Calu3 (cell line): ENCODE measurements around the gene CCDC187. TPM values are rescaled to one million over a fixed set of nuclear protein-coding genes. Genes with fewer than 3 reads are reported as not detected.

ENCODE experiments used
- BruUV-seq: library from RNA; stranded (reverse); fragments of 400-500 nt; replicated peaks from 2 replicates; lab custom pipeline; 2021; lab: Mats Ljungman, UMichigan
- CTCF ChIA-PET: fragments of 300-600 bp; sonication (Branson Sonifier 250); formaldehyde crosslinking; loops from one replicate; lab custom pipeline; 2022; ENCODE audit warnings: antibody characterized with exemption; lab: Charles Lee
- DNase-seq: peaks from one replicate; pipeline ENCODE4 v3.0.0; 2022
- H3K27ac Mint-ChIP-seq: one replicate; pipeline ENCODE4 v1.8.0; 2022; ENCODE audit warnings: mixed read lengths; ENCODE audit not compliant: unreplicated experiment
- H3K27me3 Mint-ChIP-seq: one replicate; pipeline ENCODE4 v1.8.0; 2022; ENCODE audit warnings: mixed read lengths; ENCODE audit not compliant: unreplicated experiment
- H3K36me3 Mint-ChIP-seq: one replicate; pipeline ENCODE4 v1.8.0; 2022; ENCODE audit warnings: mild to moderate bottlenecking, moderate library complexity, mixed read lengths; ENCODE audit not compliant: insufficient read depth, unreplicated experiment
- H3K4me1 Mint-ChIP-seq: one replicate; pipeline ENCODE4 v1.8.0; 2022; ENCODE audit warnings: mild to moderate bottlenecking, low read depth, mixed read lengths; ENCODE audit not compliant: unreplicated experiment
- H3K4me3 Mint-ChIP-seq: one replicate; pipeline ENCODE4 v1.8.0; 2022; ENCODE audit warnings: mild to moderate bottlenecking, low read depth, moderate library complexity, mixed read lengths; ENCODE audit not compliant: unreplicated experiment
- H3K9me3 Mint-ChIP-seq: one replicate; pipeline ENCODE4 v1.8.0; 2022; ENCODE audit warnings: low read depth, mixed read lengths; ENCODE audit not compliant: unreplicated experiment
- CTCF ChIP-seq: fragments of 200-600 bp; IDR thresholded peaks from one replicate; pipeline ENCODE4 v1.8.0; 2022; ENCODE audit warnings: antibody characterized with exemption; ENCODE audit not compliant: unreplicated experiment
- intact Hi-C: fragments of 100-400 bp; cut with micrococcal nuclease; formaldehyde crosslinking; loops from one replicate; pipeline ENCODE4 v1.10.0; 2022; ENCODE audit not compliant: unreplicated experiment
- total RNA-seq: library from RNA; stranded (reverse); gene quantifications from 2 replicates; pipeline ENCODE4 v1.2.3, GENCODE V29; 2022

CCDC187 gene
- total RNA-seq, 1 experiment from 2014 or later: 0.73 TPM

- Mint-ChIP-seq H3K36me3 (peaks cover 16% of the 10 kb centered on the region), H3K27me3 (peaks cover 42% of the 10 kb centered on the region), H3K27ac (no peak overlapping the region), H3K4me1 (peaks cover 1% of the 10 kb centered on the region), H3K4me3 (no peak overlapping the region), H3K9me3 (no peaks in the 10 kb centered on the region)
- DNase-seq: no peak
- intact Hi-C loops: no loop called here
- no peak for TF ChIP-seq CTCF
- no TSS peak for BruUV-seq
- CTCF ChIA-PET: no interaction called here
Observed at GRCh38 chr9:136249877-136250559, 53.9 kb downstream of the CCDC187 start.

GRCh38 chr9:136248951-136249876 is 54.7 kb downstream of the CCDC187 start:
- no peaks in the 10 kb centered on the region for H3K9me3 Mint-ChIP-seq
- H3K27me3 Mint-ChIP-seq: peaks cover 42% of the 10 kb centered on the region
- TF ChIP-seq CTCF: no peak
- peaks cover 9% of the 10 kb centered on the region for H3K4me1 Mint-ChIP-seq
- CTCF ChIA-PET: no interaction called here
- H3K27ac Mint-ChIP-seq: no peak overlapping the region
- H3K36me3 Mint-ChIP-seq: peaks cover 22% of the 10 kb centered on the region
- no peak overlapping the region for H3K4me3 Mint-ChIP-seq
- intact Hi-C loops: no loop called here
- no TSS peak for BruUV-seq
- no peak for DNase-seq

GRCh38 chr9:136247947-136248637 is 55.8 kb downstream of the CCDC187 start:
- DNase-seq: no peak
- intact Hi-C loops: no loop called here
- Mint-ChIP-seq H3K4me3 (no peak overlapping the region), H3K27ac (no peak overlapping the region), H3K9me3 (no peaks in the 10 kb centered on the region), H3K4me1 (peaks cover 21% of the 10 kb centered on the region), H3K36me3 (peaks cover 22% of the 10 kb centered on the region), H3K27me3 (peaks cover 42% of the 10 kb centered on the region)
- CTCF ChIA-PET: no interaction called here
- BruUV-seq: no TSS peak
- no peak for TF ChIP-seq CTCF

GRCh38 chr9:136247551-136247916 is 56.4 kb downstream of the CCDC187 start:
- Mint-ChIP-seq H3K36me3 (peaks cover 22% of the 10 kb centered on the region), H3K27me3 (peaks cover 42% of the 10 kb centered on the region), H3K9me3 (no peaks in the 10 kb centered on the region), H3K4me3 (no peak overlapping the region), H3K4me1 (peaks cover 23% of the 10 kb centered on the region), H3K27ac (no peak overlapping the region)
- BruUV-seq: no TSS peak
- intact Hi-C loops: no loop called here
- DNase-seq: no peak
- CTCF ChIA-PET: no interaction called here
- TF ChIP-seq CTCF: no peak
